Right cardiac atrium (tissue), 5 donors: ENCODE measurements around the gene SUFU. TPM values are rescaled to one million over a fixed set of nuclear protein-coding genes. Genes with fewer than 3 reads are reported as not detected.
A peak's percentile ranks its signal among the peaks of the same experiment; 100 is the strongest.

Source experiments
- ATAC-seq, 2 donors: fragments of 200-7000 bp; cut with Tn5 transposase; one replicate each; pipeline versions ENCODE4 v1.8.0 to v1.9.1; 2020; ENCODE audit warnings: moderate library complexity in 2 of 2, mild to moderate bottlenecking in 1 of 2
- DNase-seq, 3 donors: peaks; one replicate each; pipeline ENCODE4 v3.0.0-alpha.2; 2020
- H3K27ac ChIP-seq: one replicate; pipeline ENCODE4 v1.5.1; 2013; ENCODE audit warnings: mild to moderate bottlenecking, low read length, control low read depth, moderate library complexity
- H3K27me3 ChIP-seq: one replicate; pipeline ENCODE4 v1.6.1; 2013; ENCODE audit not compliant: control insufficient read depth, insufficient read depth
- H3K4me1 ChIP-seq: one replicate; pipeline ENCODE4 v1.6.1; 2013; ENCODE audit warnings: low read length; ENCODE audit not compliant: control insufficient read depth, insufficient read depth
- H3K4me3 ChIP-seq: one replicate; pipeline ENCODE4 v1.5.1; 2013; ENCODE audit warnings: low read length, control low read depth
- H3K9me3 ChIP-seq: one replicate; pipeline ENCODE4 v1.6.1; 2013; ENCODE audit warnings: low read length; ENCODE audit not compliant: control insufficient read depth
- WGBS: extraction: QIAGEN DNeasy Blood & Tissue Kit; methylation state at CpG from one replicate; pipeline ENCODE4 v1.1.7; 2013; 5-methylcytosine and 5-hydroxymethylcytosine counted together
- intact Hi-C, 4 donors: fragments of 100-400 bp; cut with DNase I; formaldehyde crosslinking; loops; one replicate each; pipeline versions ENCODE4 v1.11.0 to v1.14.0; 2022 to 2023
- polyA plus RNA-seq: library from polyadenylated mRNA; stranded (reverse); fragments of 200-250 nt; gene quantifications from one replicate; pipeline ENCODE4 v1.2.3, GENCODE V29; 2013
- total RNA-seq, 4 donors: library from RNA; stranded (reverse); fragmentation: NEBNext Ultra II Directional; extraction: Animal tissue kit (Norgen Biotek cat#: 25700); gene quantifications; one replicate each; pipeline ENCODE4 v1.2.1, GENCODE V29; 2021
- donor health status: healthy with polysubstance abuse.
- donor health status: DM: no; HTN: yes; CAD: no.
- donor health status: DM: no; HTN: no; CAD: no.
- donor health status: DM: no; HTN: yes; CAD: no; lungs with severe emphysema.
- donor health status: DM: yes; HTN: yes; CAD: no.

SUFU gene
- total and polyA plus RNA-seq, 5 donors, result 6.7 to 11.8 (median 11.4) TPM

GRCh38 chr10:102676534-102677315 is 173.0 kb downstream of the SUFU start:
- ATAC-seq, result no peak
- DNase-seq, result no peak
- no peak overlapping the region for H3K27ac ChIP-seq
- WGBS, result 71% methylated on average over 9 of the region's 9 CpGs
- intact Hi-C loops, result no loop called here
- H3K4me1 ChIP-seq, result peaks cover 12% of the 10 kb centered on the region
- no peaks in the 10 kb centered on the region for H3K27me3 ChIP-seq
- H3K4me3 ChIP-seq, result no peak overlapping the region
- no peaks in the 10 kb centered on the region for H3K9me3 ChIP-seq

GRCh38 chr10:102677331-102678067 is 173.7 kb downstream of the SUFU start:
- Histone ChIP-seq H3K9me3 (no peaks in the 10 kb centered on the region), H3K27ac (peak overlapping the region; percentile 73), H3K27me3 (no peaks in the 10 kb centered on the region), H3K4me3 (no peak overlapping the region), H3K4me1 (peaks cover 12% of the 10 kb centered on the region)
- WGBS, result 77% methylated on average over 9 of the region's 9 CpGs
- intact Hi-C loops, result no loop called here
- DNase-seq, result no peak
- no peak for ATAC-seq

- no peak for ATAC-seq
- no peak for DNase-seq
- Histone ChIP-seq H3K27ac (peak overlapping the region; percentile 73), H3K4me3 (no peak overlapping the region), H3K4me1 (peaks cover 12% of the 10 kb centered on the region), H3K9me3 (no peaks in the 10 kb centered on the region), H3K27me3 (no peaks in the 10 kb centered on the region)
- intact Hi-C loops, result no loop called here
- WGBS, result 67% methylated on average over 9 of the region's 9 CpGs
Measured at GRCh38 chr10:102678068-102678400, 174.3 kb downstream of the SUFU start.

- H3K4me1 ChIP-seq, result peaks cover 12% of the 10 kb centered on the region
- peak; percentile 72 to 87 (median 85) for DNase-seq
- H3K9me3 ChIP-seq, result no peaks in the 10 kb centered on the region
- intact Hi-C loops, result no loop called here
- 13% methylated on average over 9 of the region's 9 CpGs for WGBS
- H3K4me3 ChIP-seq, result no peak overlapping the region
- ATAC-seq, result peak; percentile 54 to 57
- no peaks in the 10 kb centered on the region for H3K27me3 ChIP-seq
- peak overlapping the region; percentile 31 for H3K27ac ChIP-seq
Measured at GRCh38 chr10:102678842-102679289, 175.1 kb downstream of the SUFU start.

GRCh38 chr10:102679596-102679995 is 175.8 kb downstream of the SUFU start:
- Histone ChIP-seq H3K4me3 (no peak overlapping the region), H3K27ac (no peak overlapping the region), H3K27me3 (no peaks in the 10 kb centered on the region), H3K4me1 (peaks cover 8% of the 10 kb centered on the region), H3K9me3 (no peaks in the 10 kb centered on the region)
- intact Hi-C loops, result no loop called here
- no peak for ATAC-seq
- DNase-seq, result no peak
- WGBS, result 95% methylated on average over 4 of the region's 4 CpGs

GRCh38 chr10:102681696-102682095 is 177.9 kb downstream of the SUFU start:
- no peak overlapping the region for H3K27ac ChIP-seq
- DNase-seq (no peak), ATAC-seq (no peak)
- H3K27me3 ChIP-seq, result no peaks in the 10 kb centered on the region
- H3K9me3 ChIP-seq, result no peaks in the 10 kb centered on the region
- intact Hi-C loops, result no loop called here
- H3K4me3 ChIP-seq, result no peak overlapping the region
- H3K4me1 ChIP-seq, result peaks cover 3% of the 10 kb centered on the region
- WGBS, result 82% methylated on average over 5 of the region's 5 CpGs

- WGBS, result 94% methylated on average over 7 of the region's 7 CpGs
- DNase-seq, result no peak
Measured at GRCh38 chr10:102682416-102682815, 178.6 kb downstream of the SUFU start.

GRCh38 chr10:102682981-102683380 is 179.2 kb downstream of the SUFU start:
- no peak overlapping the region for H3K27ac ChIP-seq
- H3K9me3 ChIP-seq, result no peaks in the 10 kb centered on the region
- WGBS, result 91% methylated on average over 4 of the region's 4 CpGs
- no peak for DNase-seq
- H3K4me1 ChIP-seq, result peaks cover under 1% of the 10 kb centered on the region
- H3K4me3 ChIP-seq, result no peak overlapping the region
- H3K27me3 ChIP-seq, result no peaks in the 10 kb centered on the region
- intact Hi-C loops, result no loop called here
- ATAC-seq, result no peak

More at GRCh38 chr10:102682416-102682815, 178.6 kb downstream of the SUFU start:
- no peak for ATAC-seq
- H3K4me1 ChIP-seq, result peaks cover 3% of the 10 kb centered on the region
- no peaks in the 10 kb centered on the region for H3K27me3 ChIP-seq
- no peaks in the 10 kb centered on the region for H3K9me3 ChIP-seq
- intact Hi-C loops, result no loop called here
- H3K27ac ChIP-seq, result no peak overlapping the region
- H3K4me3 ChIP-seq, result no peak overlapping the region

Other genes with a start within 250 kb of the SUFU start
- 10 to 100 TPM in 3 of 4 donors, 1 to 10 TPM in 1; 9.3 to 18.2 (median 15.3) TPM for gene NFKB2, start 108.3 kb upstream of the SUFU start, total RNA-seq
- 9.7 TPM for gene NFKB2, start 108.3 kb upstream of the SUFU start, polyA plus RNA-seq
- gene PSD, start 85.2 kb upstream of the SUFU start, total RNA-seq, result 1 to 10 TPM; 4.6 to 9.4 (median 6.6) TPM
- gene PSD, start 85.2 kb upstream of the SUFU start, polyA plus RNA-seq, result 5.7 TPM
- gene FBXL15, start 83.1 kb upstream of the SUFU start, total RNA-seq, result 10 to 100 TPM; 14.0 to 15.6 (median 14.4) TPM
- 14.4 TPM for gene FBXL15, start 83.1 kb upstream of the SUFU start, polyA plus RNA-seq
- 10 to 100 TPM; 68.7 to 78.6 (median 71.6) TPM for gene CUEDC2, start 71.4 kb upstream of the SUFU start, total RNA-seq
- 94.6 TPM for gene CUEDC2, start 71.4 kb upstream of the SUFU start, polyA plus RNA-seq
- not detected for gene C10orf95, start 52.4 kb upstream of the SUFU start, total RNA-seq
- gene C10orf95, start 52.4 kb upstream of the SUFU start, polyA plus RNA-seq, result 0.09 TPM
- 100 to 1,000 TPM; 100 to 108 (median 107) TPM for gene ACTR1A, start 1.3 kb upstream of the SUFU start, total RNA-seq
- gene ACTR1A, start 1.3 kb upstream of the SUFU start, polyA plus RNA-seq, result 106 TPM
- 100 to 1,000 TPM; 104 to 120 (median 109) TPM for gene TRIM8, start 140.5 kb downstream of the SUFU start, total RNA-seq
- gene TRIM8, start 140.5 kb downstream of the SUFU start, polyA plus RNA-seq, result 71.4 TPM
- gene ARL3, start 210.4 kb downstream of the SUFU start, total RNA-seq, result 10 to 100 TPM; 13.0 to 18.3 (median 14.9) TPM
- 16.3 TPM for gene ARL3, start 210.4 kb downstream of the SUFU start, polyA plus RNA-seq
- 1 to 10 TPM; 1.8 to 4.8 (median 2.4) TPM for gene SFXN2, start 210.7 kb downstream of the SUFU start, total RNA-seq
- gene SFXN2, start 210.7 kb downstream of the SUFU start, polyA plus RNA-seq, result 1.8 TPM
- 10 to 100 TPM; 35.2 to 50.5 (median 37.8) TPM for gene WBP1L, start 240.0 kb downstream of the SUFU start, total RNA-seq
- 19.1 TPM for gene WBP1L, start 240.0 kb downstream of the SUFU start, polyA plus RNA-seq